GM23338 (cell line): ENCODE data around the gene EFTUD2. TPM values are rescaled to one million over a fixed set of nuclear protein-coding genes. Genes with fewer than 3 reads are reported as not detected.

ENCODE experiments used
- ATAC-seq: fragments of 200-7000 bp; cut with Tn5 transposase; 3 replicates; pipeline ENCODE4 v1.9.1; 2020
- DNase-seq: peaks from one replicate; pipeline ENCODE4 v3.0.0-alpha.2; 2015; ENCODE audit warnings: low spot score
- H2AFZ ChIP-seq: fragments of 200-600 bp; sonication (generic); 2 replicates; pipeline ENCODE4 v1.8.0; 2016; ENCODE audit warnings: antibody characterized with exemption, mild to moderate bottlenecking, moderate library complexity
- H3F3A ChIP-seq: fragments of 200-600 bp; sonication (generic); replicated peaks from 2 replicates; pipeline ENCODE4 v1.8.0; 2017; ENCODE audit warnings: antibody characterized with exemption, mixed run types, low read depth
- H3K27ac ChIP-seq: fragments of 200-600 bp; sonication (generic); 2 replicates; pipeline ENCODE4 v1.6.1; 2016; ENCODE audit warnings: low read depth
- H3K27me3 ChIP-seq: fragments of 200-600 bp; sonication (generic); 2 replicates; pipeline ENCODE4 v1.8.0; 2016; ENCODE audit warnings: mild to moderate bottlenecking, mixed run types, moderate library complexity; ENCODE audit not compliant: insufficient read depth
- H3K36me3 ChIP-seq: fragments of 200-600 bp; sonication (generic); 2 replicates; pipeline ENCODE4 v1.8.0; 2016; ENCODE audit warnings: mild to moderate bottlenecking; ENCODE audit not compliant: insufficient read depth
- H3K4me1 ChIP-seq: fragments of 200-600 bp; sonication (generic); 2 replicates; pipeline ENCODE4 v1.8.0; 2016; ENCODE audit warnings: mild to moderate bottlenecking, moderate library complexity; ENCODE audit not compliant: insufficient read depth
- H3K4me2 ChIP-seq: fragments of 200-600 bp; sonication (generic); 2 replicates; pipeline ENCODE4 v1.7.1; 2017; ENCODE audit warnings: mixed run types
- H3K4me3 ChIP-seq: fragments of 200-600 bp; sonication (generic); 2 replicates; pipeline ENCODE4 v1.6.1; 2016; ENCODE audit warnings: mixed run types
- H3K79me2 ChIP-seq: fragments of 200-600 bp; sonication (generic); replicated peaks from 2 replicates; pipeline ENCODE4 v1.8.0; 2017; ENCODE audit warnings: mild to moderate bottlenecking; ENCODE audit not compliant: insufficient read depth
- H3K9me2 ChIP-seq: fragments of 200-600 bp; sonication (generic); 2 replicates; pipeline ENCODE4 v1.8.0; 2017; ENCODE audit not compliant: insufficient read depth
- H4K20me1 ChIP-seq: fragments of 200-600 bp; sonication (generic); replicated peaks from 2 replicates; pipeline ENCODE4 v1.8.0; 2017; ENCODE audit warnings: mild to moderate bottlenecking; ENCODE audit not compliant: insufficient read depth
- H3K27ac Mint-ChIP-seq: 2 replicates; pipeline ENCODE4 v1.8.0; 2020; ENCODE audit warnings: inconsistent platforms, mild to moderate bottlenecking, moderate library complexity, mixed read lengths
- H3K27me3 Mint-ChIP-seq: 3 replicates; pipeline ENCODE4 v1.8.0; 2022; ENCODE audit warnings: low read depth, mild to moderate bottlenecking, moderate library complexity, mixed read lengths, inconsistent platforms; ENCODE audit not compliant: insufficient read depth, poor library complexity
- H3K36me3 Mint-ChIP-seq: 3 replicates; pipeline ENCODE4 v1.8.0; 2021; ENCODE audit warnings: low read depth, mild to moderate bottlenecking, inconsistent platforms, moderate library complexity, mixed read lengths
- H3K4me1 Mint-ChIP-seq: 3 replicates; pipeline ENCODE4 v1.8.0; 2020; ENCODE audit warnings: mild to moderate bottlenecking, inconsistent platforms, mixed read lengths
- H3K4me3 Mint-ChIP-seq: 3 replicates; pipeline ENCODE4 v1.8.0; 2021; ENCODE audit warnings: moderate library complexity, mild to moderate bottlenecking, inconsistent platforms, mixed read lengths
- H3K9me3 Mint-ChIP-seq: 3 replicates; pipeline ENCODE4 v1.8.0; 2020; ENCODE audit warnings: moderate library complexity, mild to moderate bottlenecking, inconsistent platforms, mixed read lengths
- EZH2phosphoT487 ChIP-seq: fragments of 200-600 bp; sonication (generic); IDR thresholded peaks from one replicate; pipeline ENCODE4 v1.8.1; 2018; ENCODE audit warnings: antibody characterized with exemption; ENCODE audit not compliant: unreplicated experiment
- JUNB ChIP-seq: IDR thresholded peaks from one replicate; pipeline ENCODE4 v1.6.1; 2016; ENCODE audit warnings: antibody characterized with exemption; ENCODE audit not compliant: unreplicated experiment
- POLR2AphosphoS5 ChIP-seq: IDR thresholded peaks from 2 replicates; pipeline ENCODE4 v1.6.1; 2016; ENCODE audit warnings: antibody characterized with exemption, low read depth
- polyA plus RNA-seq: library from polyadenylated mRNA; unstranded; fragments of >200 nt; fragmentation: Nextera tagmentation; extraction: Ambion mirVana; gene quantifications from 2 replicates; pipeline ENCODE4 v1.2.1, GENCODE V29; 2016
- total RNA-seq: library from RNA; depleted of rRNA; stranded (reverse); fragments of >200 nt; shearing (Covaris generic); gene quantifications from 2 replicates; pipeline ENCODE4 v1.2.3, GENCODE V29; 2014
- TF ChIP-seq, protein P1 (sequence below), 2 experiments: fragments of 200-600 bp in 1 of 2; sonication (generic) in 1 of 2; conservative IDR thresholded peaks; 2 replicates each; pipeline versions ENCODE4 v1.5.1 to v1.6.1; 2016 to 2017; ENCODE audit warnings: antibody characterized with exemption in 2 of 2, low read depth in 2 of 2, mild to moderate bottlenecking in 2 of 2, moderate library complexity in 1 of 2
- TF ChIP-seq, protein P2 (sequence below): IDR thresholded peaks from one replicate; pipeline ENCODE4 v1.6.1; 2018; ENCODE audit warnings: antibody characterized with exemption; ENCODE audit not compliant: unreplicated experiment
- TF ChIP-seq, protein P3 (sequence below): fragments of 250-450 bp; sonication (Bioruptor Pico); IDR thresholded peaks from 2 replicates; pipeline ENCODE4 v1.5.0; 2020; ENCODE audit warnings: mild to moderate bottlenecking, moderate library complexity

The EFTUD2 gene
- total and polyA plus RNA-seq, 2 experiments from 2014 or later = 61.6 to 196 TPM

DNA sequence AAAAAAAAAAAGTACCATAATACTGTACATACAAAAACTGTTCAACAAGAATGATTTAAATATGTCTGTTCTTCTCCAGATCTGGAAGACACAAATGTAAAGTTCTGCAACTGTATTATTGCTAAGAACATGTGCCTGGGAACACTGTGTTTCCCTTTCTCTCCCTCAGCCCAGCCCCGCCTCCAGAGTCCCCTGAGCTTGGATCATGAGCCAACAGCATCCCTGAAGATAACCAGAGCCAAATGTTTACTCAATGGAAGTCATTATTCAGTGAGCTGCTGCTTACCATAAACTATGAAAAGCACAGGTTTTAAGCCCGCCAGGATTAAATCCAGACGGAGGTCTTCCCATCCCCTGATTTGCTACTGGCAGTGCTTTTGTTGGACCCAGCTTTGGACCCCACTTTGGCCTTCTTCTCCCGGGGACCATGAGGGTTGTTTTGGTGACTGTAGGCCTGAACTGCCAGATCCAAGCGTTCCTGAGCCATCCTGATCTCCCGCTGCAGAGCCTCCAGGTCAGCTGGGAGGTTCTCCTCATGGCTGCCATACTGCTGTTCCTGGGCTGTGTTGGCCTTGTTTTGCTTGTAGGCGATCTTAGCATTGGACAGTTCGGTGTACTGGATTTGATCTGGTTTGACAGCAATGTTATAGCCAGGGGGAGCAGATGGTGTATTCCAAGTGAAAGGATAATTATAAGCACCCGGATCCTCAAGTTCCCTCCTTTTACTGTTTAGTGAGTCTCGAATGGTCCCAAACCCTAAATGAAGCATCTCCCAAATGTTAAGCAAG, 94.7 kb downstream of the EFTUD2 start:
- peaks cover 80% of the 10 kb centered on the region for H3K36me3 Mint-ChIP-seq
- H3K27ac Mint-ChIP-seq = no peak overlapping the region

More for the DNA sequence above, 94.7 kb downstream of the EFTUD2 start:
- no peak overlapping the region for H3K27ac ChIP-seq
- H2AFZ ChIP-seq = no peak overlapping the region
- peaks cover 47% of the 10 kb centered on the region for H4K20me1 ChIP-seq
- H3K4me2 ChIP-seq = no peak overlapping the region
- peaks cover 9% of the 10 kb centered on the region; the same call in 1 of the 2 replicates for H3K4me1 ChIP-seq
- no peaks in the 10 kb centered on the region for H3K9me2 ChIP-seq
- no peak overlapping the region for H3K4me3 ChIP-seq
- Mint-ChIP-seq H3K27me3 (peaks cover 6% of the 10 kb centered on the region), H3K9me3 (no peaks in the 10 kb centered on the region), H3K4me3 (no peak overlapping the region), H3K4me1 (peaks cover 6% of the 10 kb centered on the region)
- H3K79me2 ChIP-seq = peaks cover 75% of the 10 kb centered on the region
- ATAC-seq (no peak), DNase-seq (no peak)
- H3F3A ChIP-seq = peaks cover 2% of the 10 kb centered on the region; the same call in 1 of the 2 replicates
- TF ChIP-seq POLR2AphosphoS5 (no peak), JUNB (no peak), EZH2phosphoT487 (no peak)
- TF ChIP-seq, protein P1, sequence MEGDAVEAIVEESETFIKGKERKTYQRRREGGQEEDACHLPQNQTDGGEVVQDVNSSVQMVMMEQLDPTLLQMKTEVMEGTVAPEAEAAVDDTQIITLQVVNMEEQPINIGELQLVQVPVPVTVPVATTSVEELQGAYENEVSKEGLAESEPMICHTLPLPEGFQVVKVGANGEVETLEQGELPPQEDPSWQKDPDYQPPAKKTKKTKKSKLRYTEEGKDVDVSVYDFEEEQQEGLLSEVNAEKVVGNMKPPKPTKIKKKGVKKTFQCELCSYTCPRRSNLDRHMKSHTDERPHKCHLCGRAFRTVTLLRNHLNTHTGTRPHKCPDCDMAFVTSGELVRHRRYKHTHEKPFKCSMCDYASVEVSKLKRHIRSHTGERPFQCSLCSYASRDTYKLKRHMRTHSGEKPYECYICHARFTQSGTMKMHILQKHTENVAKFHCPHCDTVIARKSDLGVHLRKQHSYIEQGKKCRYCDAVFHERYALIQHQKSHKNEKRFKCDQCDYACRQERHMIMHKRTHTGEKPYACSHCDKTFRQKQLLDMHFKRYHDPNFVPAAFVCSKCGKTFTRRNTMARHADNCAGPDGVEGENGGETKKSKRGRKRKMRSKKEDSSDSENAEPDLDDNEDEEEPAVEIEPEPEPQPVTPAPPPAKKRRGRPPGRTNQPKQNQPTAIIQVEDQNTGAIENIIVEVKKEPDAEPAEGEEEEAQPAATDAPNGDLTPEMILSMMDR (conservative IDR thresholded peaks at IDR 0.05; ENCODE audit: low read depth in 2 of 2) = no peak
- TF ChIP-seq, protein P2, sequence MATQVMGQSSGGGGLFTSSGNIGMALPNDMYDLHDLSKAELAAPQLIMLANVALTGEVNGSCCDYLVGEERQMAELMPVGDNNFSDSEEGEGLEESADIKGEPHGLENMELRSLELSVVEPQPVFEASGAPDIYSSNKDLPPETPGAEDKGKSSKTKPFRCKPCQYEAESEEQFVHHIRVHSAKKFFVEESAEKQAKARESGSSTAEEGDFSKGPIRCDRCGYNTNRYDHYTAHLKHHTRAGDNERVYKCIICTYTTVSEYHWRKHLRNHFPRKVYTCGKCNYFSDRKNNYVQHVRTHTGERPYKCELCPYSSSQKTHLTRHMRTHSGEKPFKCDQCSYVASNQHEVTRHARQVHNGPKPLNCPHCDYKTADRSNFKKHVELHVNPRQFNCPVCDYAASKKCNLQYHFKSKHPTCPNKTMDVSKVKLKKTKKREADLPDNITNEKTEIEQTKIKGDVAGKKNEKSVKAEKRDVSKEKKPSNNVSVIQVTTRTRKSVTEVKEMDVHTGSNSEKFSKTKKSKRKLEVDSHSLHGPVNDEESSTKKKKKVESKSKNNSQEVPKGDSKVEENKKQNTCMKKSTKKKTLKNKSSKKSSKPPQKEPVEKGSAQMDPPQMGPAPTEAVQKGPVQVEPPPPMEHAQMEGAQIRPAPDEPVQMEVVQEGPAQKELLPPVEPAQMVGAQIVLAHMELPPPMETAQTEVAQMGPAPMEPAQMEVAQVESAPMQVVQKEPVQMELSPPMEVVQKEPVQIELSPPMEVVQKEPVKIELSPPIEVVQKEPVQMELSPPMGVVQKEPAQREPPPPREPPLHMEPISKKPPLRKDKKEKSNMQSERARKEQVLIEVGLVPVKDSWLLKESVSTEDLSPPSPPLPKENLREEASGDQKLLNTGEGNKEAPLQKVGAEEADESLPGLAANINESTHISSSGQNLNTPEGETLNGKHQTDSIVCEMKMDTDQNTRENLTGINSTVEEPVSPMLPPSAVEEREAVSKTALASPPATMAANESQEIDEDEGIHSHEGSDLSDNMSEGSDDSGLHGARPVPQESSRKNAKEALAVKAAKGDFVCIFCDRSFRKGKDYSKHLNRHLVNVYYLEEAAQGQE = no peak
- TF ChIP-seq, protein P3, sequence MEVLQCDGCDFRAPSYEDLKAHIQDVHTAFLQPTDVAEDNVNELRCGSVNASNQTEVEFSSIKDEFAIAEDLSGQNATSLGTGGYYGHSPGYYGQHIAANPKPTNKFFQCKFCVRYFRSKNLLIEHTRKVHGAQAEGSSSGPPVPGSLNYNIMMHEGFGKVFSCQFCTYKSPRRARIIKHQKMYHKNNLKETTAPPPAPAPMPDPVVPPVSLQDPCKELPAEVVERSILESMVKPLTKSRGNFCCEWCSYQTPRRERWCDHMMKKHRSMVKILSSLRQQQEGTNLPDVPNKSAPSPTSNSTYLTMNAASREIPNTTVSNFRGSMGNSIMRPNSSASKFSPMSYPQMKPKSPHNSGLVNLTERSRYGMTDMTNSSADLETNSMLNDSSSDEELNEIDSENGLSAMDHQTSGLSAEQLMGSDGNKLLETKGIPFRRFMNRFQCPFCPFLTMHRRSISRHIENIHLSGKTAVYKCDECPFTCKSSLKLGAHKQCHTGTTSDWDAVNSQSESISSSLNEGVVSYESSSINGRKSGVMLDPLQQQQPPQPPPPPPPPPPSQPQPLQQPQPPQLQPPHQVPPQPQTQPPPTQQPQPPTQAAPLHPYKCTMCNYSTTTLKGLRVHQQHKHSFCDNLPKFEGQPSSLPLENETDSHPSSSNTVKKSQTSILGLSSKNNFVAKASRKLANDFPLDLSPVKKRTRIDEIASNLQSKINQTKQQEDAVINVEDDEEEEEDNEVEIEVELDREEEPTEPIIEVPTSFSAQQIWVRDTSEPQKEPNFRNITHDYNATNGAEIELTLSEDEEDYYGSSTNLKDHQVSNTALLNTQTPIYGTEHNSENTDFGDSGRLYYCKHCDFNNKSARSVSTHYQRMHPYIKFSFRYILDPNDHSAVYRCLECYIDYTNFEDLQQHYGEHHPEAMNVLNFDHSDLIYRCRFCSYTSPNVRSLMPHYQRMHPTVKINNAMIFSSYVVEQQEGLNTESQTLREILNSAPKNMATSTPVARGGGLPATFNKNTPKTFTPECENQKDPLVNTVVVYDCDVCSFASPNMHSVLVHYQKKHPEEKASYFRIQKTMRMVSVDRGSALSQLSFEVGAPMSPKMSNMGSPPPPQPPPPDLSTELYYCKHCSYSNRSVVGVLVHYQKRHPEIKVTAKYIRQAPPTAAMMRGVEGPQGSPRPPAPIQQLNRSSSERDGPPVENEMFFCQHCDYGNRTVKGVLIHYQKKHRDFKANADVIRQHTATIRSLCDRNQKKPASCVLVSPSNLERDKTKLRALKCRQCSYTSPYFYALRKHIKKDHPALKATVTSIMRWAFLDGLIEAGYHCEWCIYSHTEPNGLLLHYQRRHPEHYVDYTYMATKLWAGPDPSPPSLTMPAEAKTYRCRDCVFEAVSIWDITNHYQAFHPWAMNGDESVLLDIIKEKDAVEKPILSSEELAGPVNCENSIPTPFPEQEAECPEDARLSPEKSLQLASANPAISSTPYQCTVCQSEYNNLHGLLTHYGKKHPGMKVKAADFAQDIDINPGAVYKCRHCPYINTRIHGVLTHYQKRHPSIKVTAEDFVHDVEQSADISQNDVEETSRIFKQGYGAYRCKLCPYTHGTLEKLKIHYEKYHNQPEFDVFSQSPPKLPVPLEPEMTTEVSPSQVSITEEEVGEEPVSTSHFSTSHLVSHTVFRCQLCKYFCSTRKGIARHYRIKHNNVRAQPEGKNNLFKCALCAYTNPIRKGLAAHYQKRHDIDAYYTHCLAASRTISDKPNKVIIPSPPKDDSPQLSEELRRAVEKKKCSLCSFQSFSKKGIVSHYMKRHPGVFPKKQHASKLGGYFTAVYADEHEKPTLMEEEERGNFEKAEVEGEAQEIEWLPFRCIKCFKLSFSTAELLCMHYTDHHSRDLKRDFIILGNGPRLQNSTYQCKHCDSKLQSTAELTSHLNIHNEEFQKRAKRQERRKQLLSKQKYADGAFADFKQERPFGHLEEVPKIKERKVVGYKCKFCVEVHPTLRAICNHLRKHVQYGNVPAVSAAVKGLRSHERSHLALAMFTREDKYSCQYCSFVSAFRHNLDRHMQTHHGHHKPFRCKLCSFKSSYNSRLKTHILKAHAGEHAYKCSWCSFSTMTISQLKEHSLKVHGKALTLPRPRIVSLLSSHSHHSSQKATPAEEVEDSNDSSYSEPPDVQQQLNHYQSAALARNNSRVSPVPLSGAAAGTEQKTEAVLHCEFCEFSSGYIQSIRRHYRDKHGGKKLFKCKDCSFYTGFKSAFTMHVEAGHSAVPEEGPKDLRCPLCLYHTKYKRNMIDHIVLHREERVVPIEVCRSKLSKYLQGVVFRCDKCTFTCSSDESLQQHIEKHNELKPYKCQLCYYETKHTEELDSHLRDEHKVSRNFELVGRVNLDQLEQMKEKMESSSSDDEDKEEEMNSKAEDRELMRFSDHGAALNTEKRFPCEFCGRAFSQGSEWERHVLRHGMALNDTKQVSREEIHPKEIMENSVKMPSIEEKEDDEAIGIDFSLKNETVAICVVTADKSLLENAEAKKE (CRISPR knock-in tag) = no peak
- no peaks in the 10 kb centered on the region for H3K27me3 ChIP-seq
- H3K36me3 ChIP-seq = peaks cover 40% of the 10 kb centered on the region
